HEK293T (cell line): Measurements from ENCODE around the gene RPH3AL.

Source experiments
- CTCF ChIA-PET: fragments of 350-600 bp; formaldehyde crosslinking; extraction: SDS; loops from one replicate; lab custom pipeline; 2021; ENCODE audit warnings: antibody characterized with exemption, inconsistent platforms; lab: Yijun Ruan, JAX
- POLR2A ChIA-PET: fragments of 350-600 bp; formaldehyde crosslinking; extraction: SDS; loops from one replicate; lab custom pipeline; 2020; ENCODE audit warnings: antibody characterized with exemption, inconsistent platforms; lab: Yijun Ruan, JAX
- DNase-seq: peaks from one replicate; pipeline ENCODE4 v3.0.0; 2012; ENCODE audit warnings: mixed read lengths; ENCODE audit errors: extremely low spot score
- ARNT ChIP-seq: fragments of 450-650 bp; IDR thresholded peaks from 2 replicates; pipeline ENCODE4 v1.6.1; 2017; ENCODE audit warnings: mild to moderate bottlenecking
- BHLHE40 ChIP-seq: fragments of 450-650 bp; IDR thresholded peaks from 2 replicates; pipeline ENCODE4 v1.6.1; 2016; ENCODE audit warnings: mild to moderate bottlenecking, moderate library complexity, borderline replicate concordance
- CTBP1 ChIP-seq: fragments of 450-650 bp; IDR thresholded peaks from 2 replicates; pipeline ENCODE4 v1.6.1; 2016; ENCODE audit warnings: borderline replicate concordance
- ELF4 ChIP-seq: fragments of 450-650 bp; IDR thresholded peaks from 2 replicates; pipeline ENCODE4 v1.6.1; 2017; ENCODE audit warnings: antibody characterized with exemption
- FOXA1 ChIP-seq: fragments of 450-650 bp; IDR thresholded peaks from 2 replicates; pipeline ENCODE4 v1.6.1; 2016; ENCODE audit warnings: mild to moderate bottlenecking
- FOXK2 ChIP-seq: fragments of 450-650 bp; IDR thresholded peaks from 2 replicates; pipeline ENCODE4 v1.6.1; 2016; ENCODE audit warnings: mild to moderate bottlenecking
- FOXM1 ChIP-seq: fragments of 450-650 bp; IDR thresholded peaks from 2 replicates; pipeline ENCODE4 v1.6.1; 2017; ENCODE audit warnings: mild to moderate bottlenecking, borderline replicate concordance
- HDGF ChIP-seq: fragments of 450-650 bp; IDR thresholded peaks from 2 replicates; pipeline ENCODE4 v1.6.1; 2017; ENCODE audit warnings: antibody characterized with exemption, borderline replicate concordance
- L3MBTL2 ChIP-seq: fragments of 450-650 bp; conservative IDR thresholded peaks from 2 replicates; pipeline ENCODE4 v1.6.1; 2016; ENCODE audit warnings: mild to moderate bottlenecking
- LEF1 ChIP-seq: fragments of 450-650 bp; IDR thresholded peaks from 2 replicates; pipeline ENCODE4 v1.6.1; 2017; ENCODE audit warnings: mild to moderate bottlenecking, borderline replicate concordance
- NFRKB ChIP-seq: fragments of 450-650 bp; IDR thresholded peaks from 2 replicates; pipeline ENCODE4 v1.6.1; 2016; ENCODE audit warnings: mild to moderate bottlenecking, moderate library complexity
- SP1 ChIP-seq: fragments of 450-650 bp; IDR thresholded peaks from 2 replicates; pipeline ENCODE4 v1.6.1; 2017
- SUZ12 ChIP-seq: fragments of 450-650 bp; IDR thresholded peaks from 2 replicates; pipeline ENCODE4 v1.6.1; 2016; ENCODE audit warnings: mild to moderate bottlenecking
- TARDBP ChIP-seq: fragments of 450-650 bp; IDR thresholded peaks from 2 replicates; pipeline ENCODE4 v1.6.1; 2016
- ZNF384 ChIP-seq: fragments of 450-650 bp; IDR thresholded peaks from 2 replicates; pipeline ENCODE4 v1.6.1; 2016
- TF ChIP-seq, protein P1 (sequence below): fragments of 450-650 bp; IDR thresholded peaks from 2 replicates; pipeline ENCODE4 v1.6.1; 2016

Gene RPH3AL

GRCh38 chr17:269616-270514 lies 82.7 kb downstream of the RPH3AL start:
- TF ChIP-seq, protein P1, sequence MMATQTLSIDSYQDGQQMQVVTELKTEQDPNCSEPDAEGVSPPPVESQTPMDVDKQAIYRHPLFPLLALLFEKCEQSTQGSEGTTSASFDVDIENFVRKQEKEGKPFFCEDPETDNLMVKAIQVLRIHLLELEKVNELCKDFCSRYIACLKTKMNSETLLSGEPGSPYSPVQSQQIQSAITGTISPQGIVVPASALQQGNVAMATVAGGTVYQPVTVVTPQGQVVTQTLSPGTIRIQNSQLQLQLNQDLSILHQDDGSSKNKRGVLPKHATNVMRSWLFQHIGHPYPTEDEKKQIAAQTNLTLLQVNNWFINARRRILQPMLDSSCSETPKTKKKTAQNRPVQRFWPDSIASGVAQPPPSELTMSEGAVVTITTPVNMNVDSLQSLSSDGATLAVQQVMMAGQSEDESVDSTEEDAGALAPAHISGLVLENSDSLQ = no peak
- no peak for TF ChIP-seq ARNT
- no peak for TF ChIP-seq FOXA1
- no peak for TF ChIP-seq TARDBP
- TF ChIP-seq CTBP1 = no peak
- TF ChIP-seq NFRKB = no peak
- TF ChIP-seq FOXM1 = no peak
- no peak for TF ChIP-seq ELF4
- CTCF ChIA-PET = no interaction called here
- POLR2A ChIA-PET = no interaction called here
- no peak for DNase-seq

GRCh38 chr17:266701-267667 lies 85.6 kb downstream of the RPH3AL start:
- CTCF ChIA-PET = no interaction called here
- TF ChIP-seq L3MBTL2 = no peak
- no peak for TF ChIP-seq SUZ12
- no peak for TF ChIP-seq ZNF384
- TF ChIP-seq NFRKB = no peak
- TF ChIP-seq, protein P1 = no peak
- POLR2A ChIA-PET = no interaction called here
- DNase-seq = no peak

DNA sequence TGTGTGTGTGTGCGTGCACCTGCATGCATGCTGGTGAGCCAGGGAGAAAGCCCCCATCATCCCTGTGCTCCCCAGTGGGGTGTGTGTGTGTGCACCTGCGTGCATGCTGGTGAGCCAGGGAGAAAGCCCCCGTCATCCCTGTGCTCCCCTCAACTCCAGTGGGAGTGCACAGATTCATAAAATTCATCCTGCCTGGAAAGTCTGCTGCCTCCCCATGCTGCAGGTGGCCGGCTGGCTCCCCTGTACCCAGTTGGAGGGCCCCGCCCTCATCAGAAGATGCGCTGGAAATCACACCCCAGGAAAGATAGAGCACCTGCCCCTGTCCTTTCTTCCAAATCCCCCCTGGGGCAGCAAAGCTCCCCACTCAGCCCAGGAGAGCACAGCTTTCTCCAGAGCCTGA lies 86.4 kb downstream of the RPH3AL start:
- POLR2A ChIA-PET = no interaction called here

GRCh38 chr17:265718-266117 lies 86.9 kb downstream of the RPH3AL start:
- TF ChIP-seq HDGF = no peak
- TF ChIP-seq FOXK2 = no peak
- TF ChIP-seq FOXM1 = no peak
- TF ChIP-seq FOXA1 = no peak
- TF ChIP-seq ZNF384 = no peak
- no peak for TF ChIP-seq SUZ12
- TF ChIP-seq LEF1 = no peak
- TF ChIP-seq L3MBTL2 = no peak
- TF ChIP-seq NFRKB = no peak
- no peak for TF ChIP-seq CTBP1
- no peak for TF ChIP-seq TARDBP
- no peak for TF ChIP-seq ARNT
- no peak for TF ChIP-seq SP1
- TF ChIP-seq, protein P1 = no peak
- no peak for TF ChIP-seq ELF4
- TF ChIP-seq BHLHE40 = no peak
- DNase-seq = no peak
- ChIA-PET POLR2A (no interaction called here), CTCF (no interaction called here)

More for the DNA sequence above, 86.4 kb downstream of the RPH3AL start:
- DNase-seq = no peak
- TF ChIP-seq SP1 (no peak), NFRKB (no peak), LEF1 (no peak), ELF4 (no peak), FOXM1 (no peak), CTBP1 (no peak), BHLHE40 (no peak)
- CTCF ChIA-PET = no interaction called here

GRCh38 chr17:263773-264172 lies 88.8 kb downstream of the RPH3AL start:
- CTCF ChIA-PET = no interaction called here
- POLR2A ChIA-PET = no interaction called here
- no peak for TF ChIP-seq ZNF384
- no peak for TF ChIP-seq NFRKB
- no peak for TF ChIP-seq SUZ12
- no peak for DNase-seq

GRCh38 chr17:263271-263670 lies 89.3 kb downstream of the RPH3AL start:
- ChIA-PET CTCF (no interaction called here), POLR2A (no interaction called here)
- DNase-seq = no peak
- TF ChIP-seq ARNT (no peak), SP1 (no peak), FOXK2 (no peak), ZNF384 (no peak), CTBP1 (no peak), BHLHE40 (no peak), FOXM1 (no peak), SUZ12 (no peak), FOXA1 (no peak), HDGF (no peak), TARDBP (no peak), L3MBTL2 (no peak), NFRKB (no peak), LEF1 (no peak), ELF4 (no peak)
- TF ChIP-seq, protein P1 = no peak
